ENCODE data around the gene ECE1. TPM values are rescaled to one million over a fixed set of nuclear protein-coding genes. Genes with fewer than 3 reads are reported as not detected.

The ECE1 gene
- total and polyA plus RNA-seq, 9 of the 15 experiments (the other 6 are each of a cell fraction or from before 2014, with no cell fraction given): 0.56 to 34.8 (median 11.0) TPM

DNA sequence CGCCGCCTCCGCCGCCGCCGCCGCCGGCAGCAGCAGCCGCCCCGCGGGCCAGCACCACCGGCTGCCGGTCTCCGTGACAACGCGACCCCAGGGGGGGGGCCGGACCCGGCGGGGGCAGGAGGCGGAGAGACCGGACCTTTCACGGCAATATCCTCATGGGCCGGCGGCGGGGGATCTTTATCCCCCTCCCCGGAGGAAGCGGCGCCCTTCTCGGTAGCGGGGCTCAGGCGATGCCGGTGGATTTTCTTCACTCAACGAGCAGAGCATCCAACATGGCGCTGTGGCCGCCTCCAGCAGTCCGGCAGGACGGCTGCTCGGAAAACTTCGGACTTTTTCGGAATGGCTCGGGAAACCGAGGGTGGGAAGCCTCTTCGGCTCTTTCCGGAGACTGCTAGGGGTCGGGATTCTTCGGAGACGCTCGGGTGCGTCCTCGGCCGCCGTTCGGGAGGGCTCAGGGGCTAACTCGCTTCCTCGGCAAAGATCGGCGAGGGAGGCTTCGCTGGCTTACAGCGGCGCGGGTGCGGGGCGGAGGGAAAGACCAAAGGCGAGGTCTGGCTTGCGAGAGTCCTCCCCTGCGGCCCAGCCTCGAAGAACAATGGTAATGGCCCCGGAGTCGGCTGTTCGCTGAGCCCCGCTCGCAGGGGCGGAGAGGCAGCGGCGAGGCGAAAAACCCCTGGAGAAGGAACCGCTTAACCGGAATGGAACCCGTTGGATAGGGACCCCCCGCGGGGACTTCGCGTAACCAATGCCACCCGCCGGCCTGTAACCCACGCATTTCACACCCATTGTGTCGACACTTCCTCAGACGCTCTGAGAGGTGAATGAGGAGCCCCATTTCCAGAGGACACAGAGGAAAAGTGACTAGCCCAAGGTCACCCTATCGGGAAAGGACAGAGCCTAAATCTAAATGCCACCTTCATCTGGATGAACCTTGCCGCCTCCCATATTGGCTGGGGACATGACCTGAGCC is 113.4 kb downstream of the ECE1 start, which contains the start of gene EIF4G3 (continued):
- TF ChIP-seq STAT5B (CRISPR knock-in tag; IDR thresholded peaks at IDR 0.05) (no peak), FOXA1 (IDR thresholded peaks at IDR 0.05; ENCODE audit: borderline replicate concordance) (no peak), KDM4B (IDR thresholded peaks at IDR 0.05; ENCODE audit: borderline replicate concordance in 2 of 2, low read depth in 1 of 2) (peak in 1 of 2 experiments; percentile 85; a peak in 1 of 4 replicates), GATAD2B (IDR thresholded peaks at IDR 0.05; ENCODE audit: borderline replicate concordance) (peak; percentile 5; the same call in 1 of the 2 replicates), KAT2B (IDR thresholded peaks at IDR 0.05; ENCODE audit: low read depth, low read length) (peak; percentile 74), SMARCC2 (IDR thresholded peaks at IDR 0.05; ENCODE audit: low read depth) (no peak), PCBP2 (IDR thresholded peaks at IDR 0.05; ENCODE audit: low read depth, low read length, poor library complexity, severe bottlenecking) (no peak), BDP1 (IDR thresholded peaks at IDR 0.05; ENCODE audit: insufficient read depth, insufficient read length) (no peak)
- TF ChIP-seq, protein P1, sequence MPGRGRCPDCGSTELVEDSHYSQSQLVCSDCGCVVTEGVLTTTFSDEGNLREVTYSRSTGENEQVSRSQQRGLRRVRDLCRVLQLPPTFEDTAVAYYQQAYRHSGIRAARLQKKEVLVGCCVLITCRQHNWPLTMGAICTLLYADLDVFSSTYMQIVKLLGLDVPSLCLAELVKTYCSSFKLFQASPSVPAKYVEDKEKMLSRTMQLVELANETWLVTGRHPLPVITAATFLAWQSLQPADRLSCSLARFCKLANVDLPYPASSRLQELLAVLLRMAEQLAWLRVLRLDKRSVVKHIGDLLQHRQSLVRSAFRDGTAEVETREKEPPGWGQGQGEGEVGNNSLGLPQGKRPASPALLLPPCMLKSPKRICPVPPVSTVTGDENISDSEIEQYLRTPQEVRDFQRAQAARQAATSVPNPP (IDR thresholded peaks at IDR 0.05; ENCODE audit: borderline replicate concordance, insufficient read depth, insufficient read length): no peak
- TF ChIP-seq, protein P2, sequence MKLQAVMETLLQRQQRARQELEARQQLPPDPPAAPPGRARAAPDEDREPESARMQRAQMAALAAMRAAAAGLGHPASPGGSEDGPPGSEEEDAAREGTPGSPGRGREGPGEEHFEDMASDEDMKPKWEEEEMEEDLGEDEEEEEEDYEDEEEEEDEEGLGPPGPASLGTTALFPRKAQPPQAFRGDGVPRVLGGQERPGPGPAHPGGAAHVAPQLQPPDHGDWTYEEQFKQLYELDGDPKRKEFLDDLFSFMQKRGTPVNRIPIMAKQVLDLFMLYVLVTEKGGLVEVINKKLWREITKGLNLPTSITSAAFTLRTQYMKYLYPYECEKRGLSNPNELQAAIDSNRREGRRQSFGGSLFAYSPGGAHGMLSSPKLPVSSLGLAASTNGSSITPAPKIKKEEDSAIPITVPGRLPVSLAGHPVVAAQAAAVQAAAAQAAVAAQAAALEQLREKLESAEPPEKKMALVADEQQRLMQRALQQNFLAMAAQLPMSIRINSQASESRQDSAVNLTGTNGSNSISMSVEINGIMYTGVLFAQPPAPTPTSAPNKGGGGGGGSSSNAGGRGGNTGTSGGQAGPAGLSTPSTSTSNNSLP (IDR thresholded peaks at IDR 0.05; ENCODE audit: borderline replicate concordance, low read depth, low read length): no peak
- TF ChIP-seq, protein P3, sequence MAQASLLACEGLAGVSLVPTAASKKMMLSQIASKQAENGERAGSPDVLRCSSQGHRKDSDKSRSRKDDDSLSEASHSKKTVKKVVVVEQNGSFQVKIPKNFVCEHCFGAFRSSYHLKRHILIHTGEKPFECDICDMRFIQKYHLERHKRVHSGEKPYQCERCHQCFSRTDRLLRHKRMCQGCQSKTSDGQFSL (CRISPR knock-in tag; IDR thresholded peaks at IDR 0.05): peak; percentile 97
- TF ChIP-seq, protein P3 (tag; IDR thresholded peaks at IDR 0.05): peak in 1 of 2 experiments; percentile 96; a peak in 2 of 4 replicates
- TF ChIP-seq, protein P4, sequence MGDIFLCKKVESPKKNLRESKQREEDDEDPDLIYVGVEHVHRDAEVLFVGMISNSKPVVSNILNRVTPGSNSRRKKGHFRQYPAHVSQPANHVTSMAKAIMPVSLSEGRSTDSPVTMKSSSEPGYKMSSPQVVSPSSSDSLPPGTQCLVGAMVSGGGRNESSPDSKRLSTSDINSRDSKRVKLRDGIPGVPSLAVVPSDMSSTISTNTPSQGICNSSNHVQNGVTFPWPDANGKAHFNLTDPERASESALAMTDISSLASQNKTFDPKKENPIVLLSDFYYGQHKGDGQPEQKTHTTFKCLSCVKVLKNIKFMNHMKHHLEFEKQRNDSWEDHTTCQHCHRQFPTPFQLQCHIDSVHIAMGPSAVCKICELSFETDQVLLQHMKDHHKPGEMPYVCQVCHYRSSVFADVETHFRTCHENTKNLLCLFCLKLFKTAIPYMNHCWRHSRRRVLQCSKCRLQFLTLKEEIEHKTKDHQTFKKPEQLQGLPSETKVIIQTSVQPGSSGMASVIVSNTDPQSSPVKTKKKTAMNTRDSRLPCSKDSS (IDR thresholded peaks at IDR 0.05; ENCODE audit: low read depth, partially characterized antibody): no peak
- TF ChIP-seq, protein P5, sequence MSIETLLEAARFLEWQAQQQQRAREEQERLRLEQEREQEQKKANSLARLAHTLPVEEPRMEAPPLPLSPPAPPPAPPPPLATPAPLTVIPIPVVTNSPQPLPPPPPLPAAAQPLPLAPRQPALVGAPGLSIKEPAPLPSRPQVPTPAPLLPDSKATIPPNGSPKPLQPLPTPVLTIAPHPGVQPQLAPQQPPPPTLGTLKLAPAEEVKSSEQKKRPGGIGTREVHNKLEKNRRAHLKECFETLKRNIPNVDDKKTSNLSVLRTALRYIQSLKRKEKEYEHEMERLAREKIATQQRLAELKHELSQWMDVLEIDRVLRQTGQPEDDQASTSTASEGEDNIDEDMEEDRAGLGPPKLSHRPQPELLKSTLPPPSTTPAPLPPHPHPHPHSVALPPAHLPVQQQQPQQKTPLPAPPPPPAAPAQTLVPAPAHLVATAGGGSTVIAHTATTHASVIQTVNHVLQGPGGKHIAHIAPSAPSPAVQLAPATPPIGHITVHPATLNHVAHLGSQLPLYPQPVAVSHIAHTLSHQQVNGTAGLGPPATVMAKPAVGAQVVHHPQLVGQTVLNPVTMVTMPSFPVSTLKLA (conservative IDR thresholded peaks at IDR 0.05): peak in 1 of 2 experiments; percentile 65; a peak in 2 of 4 replicates
- TF ChIP-seq, protein P6, sequence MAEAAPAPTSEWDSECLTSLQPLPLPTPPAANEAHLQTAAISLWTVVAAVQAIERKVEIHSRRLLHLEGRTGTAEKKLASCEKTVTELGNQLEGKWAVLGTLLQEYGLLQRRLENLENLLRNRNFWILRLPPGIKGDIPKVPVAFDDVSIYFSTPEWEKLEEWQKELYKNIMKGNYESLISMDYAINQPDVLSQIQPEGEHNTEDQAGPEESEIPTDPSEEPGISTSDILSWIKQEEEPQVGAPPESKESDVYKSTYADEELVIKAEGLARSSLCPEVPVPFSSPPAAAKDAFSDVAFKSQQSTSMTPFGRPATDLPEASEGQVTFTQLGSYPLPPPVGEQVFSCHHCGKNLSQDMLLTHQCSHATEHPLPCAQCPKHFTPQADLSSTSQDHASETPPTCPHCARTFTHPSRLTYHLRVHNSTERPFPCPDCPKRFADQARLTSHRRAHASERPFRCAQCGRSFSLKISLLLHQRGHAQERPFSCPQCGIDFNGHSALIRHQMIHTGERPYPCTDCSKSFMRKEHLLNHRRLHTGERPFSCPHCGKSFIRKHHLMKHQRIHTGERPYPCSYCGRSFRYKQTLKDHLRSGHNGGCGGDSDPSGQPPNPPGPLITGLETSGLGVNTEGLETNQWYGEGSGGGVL (CRISPR knock-in tag; IDR thresholded peaks at IDR 0.05): no peak
